HG02798 (cell line): ENCODE results near the gene NCOA1.
"Not testable (repeated sequence)": the region's sequence is repeated elsewhere in the genome, so short reads cannot be mapped to it uniquely, and the experiment has no call there.

Experiments used
- ATAC-seq: cut with Tn5 transposase; IDR thresholded peaks from one replicate; pipeline ENCODE4 v1.9.1; 2021; ENCODE audit warnings: mild to moderate bottlenecking; ENCODE audit not compliant: unreplicated experiment, poor library complexity

Gene NCOA1

GRCh38 chr2:24531610-24532009 lies 40.6 kb downstream of the NCOA1 start:
- ATAC-seq = not testable (repeated sequence)

- ATAC-seq = not testable (repeated sequence)
Observed at GRCh38 chr2:24532057-24532456, 41.0 kb downstream of the NCOA1 start.

GRCh38 chr2:24533574-24533973 lies 42.5 kb downstream of the NCOA1 start:
- ATAC-seq = not testable (repeated sequence)

DNA sequence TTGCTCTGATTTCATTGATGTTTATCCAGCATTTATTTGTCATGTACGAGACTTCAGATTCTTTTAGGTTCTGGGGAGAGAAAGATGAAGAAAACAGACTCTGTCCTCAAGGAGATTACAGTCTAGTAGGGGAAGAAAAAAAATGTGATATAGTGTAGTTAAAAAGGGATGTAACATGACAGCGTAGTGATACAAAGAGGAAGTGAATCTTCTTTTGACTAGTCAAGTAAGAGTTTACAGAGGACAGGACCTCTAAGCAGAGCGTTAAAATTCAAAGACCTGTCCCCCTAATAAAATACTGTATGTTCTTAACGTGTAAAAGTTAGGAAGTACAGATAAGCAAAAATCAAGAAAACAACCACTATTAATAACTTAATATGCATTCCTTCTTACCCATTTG lies 47.7 kb downstream of the NCOA1 start:
- ATAC-seq = no peak

DNA sequence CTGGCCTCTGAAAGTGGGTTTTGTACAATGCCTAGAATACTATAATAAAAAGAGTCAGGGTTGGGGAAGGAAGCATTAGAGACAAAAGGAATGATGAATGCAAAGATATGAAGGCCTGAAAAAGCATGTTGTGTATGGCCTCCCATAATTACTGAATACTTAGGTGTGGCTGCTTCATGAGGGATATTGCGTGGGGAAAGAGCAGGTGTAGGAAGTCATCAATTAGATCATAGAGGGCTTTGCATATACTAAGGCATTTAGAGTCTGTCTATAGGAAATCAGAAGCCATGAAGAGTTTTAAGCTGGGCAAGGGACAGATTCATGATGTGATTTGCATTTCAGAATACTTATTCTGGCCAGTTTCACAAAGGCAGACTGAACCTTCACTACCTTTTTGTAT lies 48.2 kb downstream of the NCOA1 start:
- no peak for ATAC-seq

GRCh38 chr2:24540011-24540477 lies 49.0 kb downstream of the NCOA1 start:
- no peak for ATAC-seq

DNA sequence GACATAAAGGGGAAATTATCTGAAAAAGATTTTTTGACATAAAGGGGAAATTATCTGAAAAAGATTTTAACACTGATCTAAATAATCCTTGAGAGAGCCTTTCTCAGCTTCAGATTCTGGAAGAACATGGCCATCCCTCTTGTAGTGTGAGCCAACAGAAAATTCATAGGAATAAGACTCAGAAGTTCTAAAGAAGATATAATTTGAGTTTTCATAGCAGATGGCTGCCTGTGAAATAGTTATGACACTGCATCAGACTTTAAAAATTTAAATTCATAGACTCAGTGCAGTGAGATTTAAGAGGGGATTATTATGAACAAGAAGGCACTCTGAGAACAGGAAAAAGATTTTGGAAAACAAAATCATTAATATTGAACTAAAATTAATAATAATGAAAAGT lies 50.6 kb downstream of the NCOA1 start:
- no peak for ATAC-seq

- ATAC-seq = no peak
Observed at GRCh38 chr2:24542269-24542872, 51.3 kb downstream of the NCOA1 start.

DNA sequence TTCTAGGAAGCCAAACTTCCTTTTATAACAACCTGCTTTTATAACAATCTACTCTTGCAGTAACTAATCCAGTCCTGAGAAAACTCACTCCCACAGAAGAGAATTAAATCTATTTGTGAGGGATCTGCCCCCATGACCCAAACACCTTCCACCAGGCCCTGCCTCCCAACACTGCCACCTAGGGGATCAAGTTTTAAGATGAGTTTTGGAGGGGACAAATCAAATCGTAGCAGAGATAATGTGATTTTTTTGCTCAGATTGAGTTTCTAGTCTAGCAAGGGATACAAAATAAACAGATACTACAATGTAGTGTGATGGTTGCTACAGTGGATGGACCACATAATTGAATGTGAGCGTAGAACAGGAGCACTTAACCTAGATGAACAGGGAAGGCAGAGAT lies 52.2 kb downstream of the NCOA1 start:
- ATAC-seq = no peak

DNA sequence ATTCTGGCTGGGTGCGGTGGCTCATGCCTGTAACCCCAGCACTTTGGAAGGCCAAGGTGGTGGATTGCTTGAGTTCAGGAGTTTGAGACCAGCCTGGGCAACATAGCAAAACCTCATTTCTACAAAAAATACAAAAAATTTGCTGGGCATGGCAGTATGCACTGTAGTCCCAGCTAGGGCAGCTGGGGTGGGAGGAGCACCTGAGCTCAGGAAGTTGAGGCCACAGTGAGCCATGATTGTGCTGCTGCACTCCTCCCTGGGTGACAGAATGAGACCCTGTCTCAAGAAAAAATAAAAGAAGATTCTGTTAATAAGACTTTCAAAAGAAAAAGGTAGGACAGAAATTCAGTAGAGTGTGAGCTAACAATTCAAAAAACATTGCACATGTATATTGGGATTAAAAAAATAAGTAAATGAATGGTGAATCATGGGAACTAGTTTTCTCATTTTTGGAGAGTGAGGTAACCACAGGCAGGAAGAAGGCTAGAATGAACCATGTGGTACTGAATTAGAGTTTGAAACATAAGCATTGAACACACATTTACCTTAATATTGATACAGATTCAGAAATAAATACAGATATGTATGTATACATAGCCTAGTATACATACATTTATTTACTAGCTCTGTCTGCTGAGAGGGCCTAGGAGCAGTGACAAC lies 53.5 kb downstream of the NCOA1 start:
- ATAC-seq = no peak

DNA sequence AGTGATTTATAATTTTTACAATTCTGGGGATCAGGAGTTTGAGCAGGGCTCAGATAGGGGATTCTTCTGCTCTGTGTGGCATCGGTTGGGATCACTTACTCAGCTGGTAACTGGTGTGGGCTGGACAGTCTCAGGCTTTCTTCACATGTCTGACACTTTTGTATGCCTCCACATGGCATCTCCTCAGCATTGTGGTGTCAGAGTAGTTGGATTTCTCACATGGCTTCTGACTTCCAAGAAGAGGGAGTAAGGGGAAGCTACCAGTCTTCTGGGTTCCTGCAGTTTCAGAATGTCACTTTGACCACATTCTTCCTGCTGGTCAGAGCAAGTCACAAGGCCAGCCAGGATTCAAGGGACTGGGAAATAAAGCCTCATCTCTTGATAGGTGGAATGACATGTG lies 55.6 kb downstream of the NCOA1 start:
- no peak for ATAC-seq

- ATAC-seq = no peak
Observed at GRCh38 chr2:24548058-24548457, 57.0 kb downstream of the NCOA1 start.

GRCh38 chr2:24550301-24550700 lies 59.2 kb downstream of the NCOA1 start:
- ATAC-seq = not testable (repeated sequence)

- ATAC-seq = no peak
Observed at GRCh38 chr2:24551016-24551415, 60.0 kb downstream of the NCOA1 start.

DNA sequence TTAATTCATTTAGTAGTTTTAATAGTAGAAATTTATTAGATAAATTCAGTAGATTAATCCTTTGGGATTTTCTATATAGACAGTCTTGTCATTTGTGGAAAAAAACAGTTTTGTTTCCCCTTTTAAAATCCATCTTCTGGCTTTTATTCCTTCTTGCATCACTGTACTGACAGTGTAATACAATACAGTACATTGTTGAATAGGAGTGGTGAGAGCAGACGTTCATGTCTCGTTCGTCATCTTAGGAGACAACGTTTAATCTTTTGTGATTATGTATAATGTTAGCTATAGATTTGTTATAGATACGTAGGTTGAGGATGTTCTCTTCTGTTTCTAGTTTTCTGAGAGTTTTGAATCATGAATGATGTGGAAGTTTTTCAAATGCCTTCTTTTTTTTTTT lies 61.8 kb downstream of the NCOA1 start:
- no peak for ATAC-seq

- no peak for ATAC-seq
Observed at GRCh38 chr2:24558781-24559472, 67.9 kb downstream of the NCOA1 start.

- no peak for ATAC-seq
Observed at GRCh38 chr2:24559473-24560113, 68.5 kb downstream of the NCOA1 start.

- no peak for ATAC-seq
Observed at GRCh38 chr2:24565537-24565936, 74.5 kb downstream of the NCOA1 start.

GRCh38 chr2:24566209-24566608 lies 75.2 kb downstream of the NCOA1 start:
- no peak for ATAC-seq

DNA sequence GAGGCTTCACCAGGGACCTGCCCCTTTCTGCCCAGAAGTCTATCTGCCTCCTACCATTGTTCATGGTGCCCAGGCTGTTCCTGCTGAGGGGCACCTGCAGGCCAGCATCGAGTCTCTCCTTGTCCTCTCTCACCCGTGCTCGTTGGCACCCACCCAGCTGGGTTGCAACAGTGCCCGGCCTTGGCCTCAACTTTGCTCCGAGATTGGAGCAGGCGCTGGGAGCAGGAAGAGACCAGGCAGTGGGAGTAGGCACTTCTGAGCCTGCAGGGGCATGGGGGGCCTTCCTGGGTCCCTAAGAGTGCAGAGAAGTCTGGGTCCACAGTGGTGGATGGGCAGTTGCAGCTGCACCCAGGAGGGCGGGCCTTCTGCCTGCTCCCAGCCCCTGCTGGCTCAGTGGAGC lies 75.6 kb downstream of the NCOA1 start:
- no peak for ATAC-seq

- no peak for ATAC-seq
Observed at GRCh38 chr2:24568551-24568950, 77.5 kb downstream of the NCOA1 start.
